Bone marrow (tissue), 2 donors: ENCODE measurements around the gene LAMC1.
"Not testable (repeated sequence)": the region's sequence is repeated elsewhere in the genome, so short reads cannot be mapped to it uniquely, and the experiment has no call there.

ENCODE experiments used
- DNase-seq, 2 donors: peaks; one replicate each; lab custom pipeline; 2025; lab: John Stamatoyannopoulos, UW

The LAMC1 gene

GRCh38 chr1:183043872-183044854, 20.9 kb downstream of the LAMC1 start:
- DNase-seq: no peak

GRCh38 chr1:183044893-183045649, 21.9 kb downstream of the LAMC1 start:
- no peak for DNase-seq

DNA sequence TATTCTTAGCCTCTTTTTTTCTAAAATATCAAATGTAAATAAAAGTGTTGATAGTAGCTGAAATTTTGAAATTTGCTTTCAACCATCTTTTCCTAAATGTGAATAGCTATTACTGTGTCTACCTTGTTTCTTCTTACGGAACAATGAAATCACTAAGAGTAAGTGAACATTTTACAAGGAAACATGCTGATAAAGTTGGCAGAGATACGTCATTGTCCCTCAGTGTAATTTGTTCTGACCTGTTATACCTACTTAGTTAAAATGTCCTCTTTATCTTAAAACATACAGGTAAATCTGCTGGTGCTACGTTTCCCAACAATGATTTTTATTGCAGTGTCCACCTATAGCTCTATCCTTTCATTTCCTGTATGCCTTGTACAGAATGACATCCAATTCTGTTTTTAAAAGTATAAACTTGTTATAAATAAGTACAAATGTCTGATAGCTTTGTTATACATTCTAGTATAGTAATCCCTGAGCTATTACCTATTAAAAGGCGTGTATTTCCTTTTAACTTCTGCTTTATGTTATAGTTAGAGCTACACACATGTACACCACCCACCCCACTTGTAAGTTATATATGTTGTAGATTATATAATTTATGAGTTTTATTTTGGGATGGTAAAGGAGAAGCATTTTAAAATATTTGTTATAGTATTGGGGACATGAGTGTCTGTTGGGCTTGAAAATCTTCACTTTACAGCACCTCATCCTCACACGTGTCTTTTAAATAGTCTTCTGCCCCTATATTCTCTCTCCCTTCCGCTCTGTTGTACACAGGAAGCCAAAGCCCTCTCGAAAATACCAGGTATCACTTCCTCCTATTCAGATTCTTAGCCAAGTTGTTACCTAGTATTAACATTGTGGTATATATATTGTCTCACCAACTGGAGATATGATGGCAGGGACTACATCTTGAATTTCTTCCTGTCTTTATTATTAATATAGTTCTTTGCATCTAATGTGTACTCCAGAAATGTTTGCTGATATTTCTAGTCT, 25.2 kb downstream of the LAMC1 start:
- DNase-seq: no peak

DNA sequence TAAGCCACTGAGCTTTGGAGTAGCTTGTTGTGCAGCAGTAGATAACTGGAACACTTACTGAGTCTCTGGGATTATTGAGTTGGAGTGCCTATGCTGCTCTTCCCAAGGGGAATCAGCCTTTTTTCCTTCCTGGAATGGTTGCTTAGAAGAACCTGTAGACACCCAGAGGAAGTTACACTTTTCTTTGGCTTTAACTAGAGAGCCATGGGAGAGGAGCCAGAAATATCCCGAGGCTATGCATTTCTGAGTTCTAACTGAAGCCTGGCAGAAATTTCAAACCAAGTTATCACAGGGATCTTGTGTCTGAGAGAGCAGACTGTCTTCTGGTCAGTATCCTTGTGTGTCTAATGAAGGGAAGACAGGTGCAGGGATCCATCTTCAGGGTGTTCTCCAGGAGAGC, 28.3 kb downstream of the LAMC1 start:
- DNase-seq: no peak

DNA sequence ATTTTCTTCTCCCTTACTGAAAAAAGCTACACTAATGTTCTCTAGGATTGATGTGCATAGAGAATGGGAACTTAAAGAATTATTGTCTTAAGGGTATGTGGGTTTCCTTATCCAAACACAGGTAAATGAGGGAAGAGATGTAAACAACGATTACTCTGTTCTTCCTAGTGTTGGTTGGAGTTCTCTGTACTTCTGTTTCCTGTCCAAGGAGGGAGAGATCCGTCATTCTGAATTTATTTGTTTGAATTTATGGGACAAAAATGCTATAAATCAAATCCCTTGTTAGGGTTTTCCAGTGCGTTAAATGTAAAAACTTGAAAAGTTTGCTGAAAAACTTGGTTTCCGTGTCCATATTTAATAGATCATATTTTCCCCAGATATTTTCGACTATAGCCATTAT, 29.6 kb downstream of the LAMC1 start:
- DNase-seq: no peak

DNA sequence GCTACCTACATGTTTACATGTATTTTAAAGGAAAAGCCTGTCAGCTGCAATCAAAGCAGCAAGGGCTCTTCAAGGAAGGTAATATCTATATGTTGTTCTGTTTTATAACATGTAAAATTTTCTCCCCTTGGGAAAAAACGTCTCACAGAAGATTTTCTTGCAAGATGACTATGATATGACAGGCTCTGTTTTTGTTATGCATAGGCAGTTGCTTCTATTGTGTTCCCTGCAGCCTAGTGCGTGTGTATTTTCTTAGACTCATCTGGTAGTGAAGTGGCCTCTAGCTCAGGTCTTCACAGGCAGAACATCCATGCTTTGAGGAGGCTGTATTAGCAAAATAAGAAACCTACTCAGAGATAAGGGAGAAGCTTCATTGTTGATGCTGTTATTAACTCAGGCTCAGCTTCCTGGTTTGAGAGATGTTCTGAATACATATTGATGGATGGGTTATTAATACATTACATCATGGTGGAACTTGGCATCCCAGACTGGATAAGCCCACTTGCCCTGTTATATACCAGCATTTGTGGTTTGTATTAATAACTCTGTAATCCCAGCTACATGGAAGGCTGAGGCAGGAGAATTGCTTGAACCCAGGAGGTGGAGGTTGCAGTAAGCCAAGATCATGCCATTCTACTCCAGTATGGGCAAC, 35.8 kb downstream of the LAMC1 start:
- no peak for DNase-seq

DNA sequence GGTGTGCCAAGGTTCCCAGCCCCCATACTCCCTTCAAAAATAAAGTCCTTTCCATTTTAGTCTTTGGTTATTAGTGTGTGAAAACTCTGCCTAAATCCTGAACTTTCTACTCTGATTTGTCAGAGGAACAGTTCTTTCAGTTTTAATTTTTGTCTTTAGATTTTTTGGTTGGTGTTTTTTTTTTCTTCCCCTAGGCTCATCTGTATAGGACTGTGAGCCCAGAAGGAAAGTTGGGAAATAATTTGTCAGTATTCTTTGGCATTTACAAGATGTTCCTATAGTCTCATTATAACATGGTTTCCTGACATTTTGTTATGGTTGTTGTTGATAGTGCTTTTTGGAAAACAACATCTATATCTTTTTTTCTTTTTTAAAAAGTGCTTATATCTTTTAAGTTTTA, 38.0 kb downstream of the LAMC1 start:
- DNase-seq: no peak

GRCh38 chr1:183063349-183063748, 40.1 kb downstream of the LAMC1 start:
- DNase-seq: no peak

DNA sequence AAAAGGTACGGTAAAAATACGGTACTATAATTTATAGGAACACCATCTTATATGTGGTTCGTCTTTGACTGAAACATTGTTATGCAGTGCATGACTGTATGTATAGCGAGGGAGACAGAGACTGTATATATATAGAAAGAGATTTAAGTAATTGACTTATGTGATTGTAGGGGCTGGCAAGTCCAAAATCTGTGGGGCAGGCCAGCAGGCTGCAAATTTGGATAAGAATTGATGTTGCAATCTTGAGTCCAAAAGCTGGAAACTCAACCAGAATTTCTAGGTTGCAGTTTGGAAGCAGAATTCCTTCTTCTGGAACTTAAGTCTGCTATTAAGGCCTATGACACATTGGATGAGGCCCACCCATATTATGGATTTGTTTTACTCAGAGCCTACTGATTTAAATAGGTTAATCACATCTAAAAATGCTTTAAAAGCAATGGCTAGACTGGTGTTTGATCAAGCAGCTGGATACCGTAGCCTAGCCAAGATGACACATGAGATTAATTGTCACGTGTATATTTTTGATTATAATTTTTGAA, 42.0 kb downstream of the LAMC1 start:
- no peak for DNase-seq

DNA sequence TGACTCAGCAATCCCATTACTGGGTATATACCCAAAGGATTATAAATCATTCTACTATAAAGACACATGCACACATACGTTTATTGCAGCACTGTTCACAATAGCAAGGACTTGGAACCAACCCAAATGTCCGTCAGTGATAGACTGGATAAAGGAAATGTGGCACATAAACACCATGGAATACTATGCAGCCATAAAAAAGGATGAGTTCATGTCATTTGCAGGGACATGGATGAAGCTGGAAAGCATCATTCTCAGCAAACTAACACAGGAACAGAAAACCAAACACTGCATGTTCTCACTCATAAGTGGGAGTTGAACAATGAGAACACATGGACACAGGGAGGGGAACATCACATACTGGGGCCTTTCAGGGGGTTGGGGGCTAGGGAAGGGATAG, 43.2 kb downstream of the LAMC1 start:
- DNase-seq: not testable (repeated sequence)

DNA sequence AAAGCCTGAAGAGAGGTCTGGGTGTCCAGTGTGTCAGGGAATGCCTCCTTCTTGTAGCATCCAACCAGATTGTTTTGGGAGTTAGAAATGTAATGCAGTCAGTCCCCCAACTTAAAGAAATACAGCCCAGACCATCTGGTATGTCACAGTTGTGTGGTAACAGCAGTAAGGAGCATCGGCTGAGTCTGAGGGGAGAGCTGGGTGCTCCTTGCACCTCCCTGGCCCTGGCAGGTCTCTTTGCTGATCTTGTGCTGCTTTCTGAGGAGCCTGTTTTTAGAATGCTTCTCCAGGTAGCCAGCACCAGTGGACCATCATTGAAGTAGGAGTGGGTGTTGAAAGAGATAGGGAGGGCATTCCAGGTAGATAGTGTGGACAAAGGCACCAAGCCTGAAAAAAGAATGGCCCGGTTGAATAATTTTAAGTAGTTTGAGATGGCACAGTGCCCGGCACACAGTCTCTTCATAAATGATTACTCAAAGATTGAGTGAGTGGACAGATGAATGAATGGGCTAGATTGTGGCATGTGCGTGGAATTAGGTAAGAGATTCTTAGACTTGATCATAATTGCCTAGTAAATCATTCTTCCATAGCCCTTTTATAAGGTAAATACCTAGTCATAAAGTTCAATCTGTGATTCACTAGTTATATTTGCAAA, 46.5 kb downstream of the LAMC1 start:
- no peak for DNase-seq

- no peak for DNase-seq
Measured at GRCh38 chr1:183070234-183070922, 47.2 kb downstream of the LAMC1 start.

DNA sequence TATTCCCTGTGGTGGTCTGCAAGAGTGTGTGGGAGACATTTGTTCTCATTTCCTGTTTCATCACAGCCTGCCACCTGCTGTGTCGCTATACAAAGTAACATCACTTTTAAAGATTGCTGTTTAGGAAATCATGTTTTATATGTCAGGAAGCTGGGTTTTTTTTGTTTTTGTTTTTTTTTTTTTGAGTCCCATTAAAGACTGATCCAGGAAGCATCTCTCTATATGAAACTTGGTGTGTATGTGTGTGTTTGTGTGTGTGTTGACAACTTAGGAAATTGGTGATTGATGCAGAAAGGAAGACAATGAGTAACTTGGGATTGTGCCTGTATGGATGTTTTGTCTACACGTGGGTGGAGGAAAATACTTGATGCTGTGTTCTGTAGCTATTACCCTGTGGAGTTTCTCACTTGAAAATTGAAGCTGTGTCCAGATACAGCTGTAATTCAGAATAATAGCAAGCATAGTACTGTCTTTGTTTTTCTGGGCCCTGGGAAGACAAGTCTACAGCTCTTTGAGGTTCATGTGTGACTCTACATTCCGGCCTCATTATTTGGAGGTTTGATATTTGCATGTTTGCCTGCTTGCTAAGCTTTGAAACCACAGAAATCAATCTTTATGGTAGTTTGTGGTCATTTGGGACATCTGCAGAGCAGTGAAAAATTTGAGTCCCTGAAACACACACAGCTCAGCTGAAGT, 47.9 kb downstream of the LAMC1 start:
- no peak for DNase-seq

DNA sequence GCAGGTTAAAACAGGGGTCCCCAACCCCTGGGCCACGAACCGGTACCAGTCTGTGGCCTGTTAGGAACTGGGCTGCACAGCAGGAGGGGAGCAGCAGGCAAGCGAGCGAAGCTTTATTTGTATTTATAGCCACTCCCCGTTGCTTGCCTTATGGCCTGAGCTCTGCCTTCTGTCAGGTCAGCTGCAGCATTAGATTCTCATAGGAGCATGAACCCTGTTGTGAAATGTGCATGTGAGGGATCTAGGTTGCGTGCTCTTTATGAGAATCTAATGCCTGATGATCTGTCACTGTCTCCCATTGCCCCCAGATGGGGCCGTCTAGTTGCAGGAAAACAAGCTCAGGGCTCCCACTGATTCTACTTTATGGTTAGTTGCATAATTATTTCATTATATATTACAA, 49.4 kb downstream of the LAMC1 start:
- not testable (repeated sequence) for DNase-seq

DNA sequence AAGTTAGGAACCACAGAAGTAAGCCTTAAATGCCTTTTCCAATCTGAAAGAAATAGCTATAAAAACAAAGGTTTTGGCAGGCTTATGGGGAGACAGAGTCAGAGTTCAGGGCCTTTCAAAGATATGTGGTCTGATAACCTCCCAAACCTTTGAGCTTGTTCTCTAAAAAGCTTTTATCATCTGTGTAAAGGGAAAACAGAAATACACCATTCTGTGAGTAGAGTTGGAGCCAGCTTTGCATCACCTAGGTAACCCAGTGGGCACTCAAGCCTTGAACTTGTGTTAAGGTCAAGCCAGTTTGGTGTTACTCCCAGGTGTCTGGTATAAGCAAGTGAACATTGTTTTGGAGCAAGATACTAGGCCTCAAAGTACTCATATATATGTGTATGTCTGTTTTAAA, 50.1 kb downstream of the LAMC1 start:
- DNase-seq: no peak

DNA sequence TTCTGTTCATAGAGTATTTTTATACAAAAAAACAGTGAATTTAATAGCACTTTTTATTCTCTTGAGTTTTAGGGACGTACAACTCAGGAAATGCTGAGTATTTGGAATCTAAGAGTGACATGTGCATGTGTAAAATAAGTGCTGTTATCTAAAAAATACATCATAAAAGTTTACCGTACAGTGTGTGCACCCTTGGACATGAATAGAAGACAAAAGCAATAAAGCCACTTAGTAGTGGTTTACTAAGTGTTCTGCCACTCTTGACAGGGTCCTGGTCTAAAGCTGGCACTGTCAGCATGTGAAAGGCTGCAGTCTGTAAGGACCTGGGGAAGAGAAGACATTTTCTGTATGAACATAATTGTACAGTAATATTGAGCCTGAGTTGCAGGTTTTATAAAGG, 51.0 kb downstream of the LAMC1 start:
- DNase-seq: no peak

- no peak for DNase-seq
Measured at GRCh38 chr1:183075861-183076260, 52.6 kb downstream of the LAMC1 start.

DNA sequence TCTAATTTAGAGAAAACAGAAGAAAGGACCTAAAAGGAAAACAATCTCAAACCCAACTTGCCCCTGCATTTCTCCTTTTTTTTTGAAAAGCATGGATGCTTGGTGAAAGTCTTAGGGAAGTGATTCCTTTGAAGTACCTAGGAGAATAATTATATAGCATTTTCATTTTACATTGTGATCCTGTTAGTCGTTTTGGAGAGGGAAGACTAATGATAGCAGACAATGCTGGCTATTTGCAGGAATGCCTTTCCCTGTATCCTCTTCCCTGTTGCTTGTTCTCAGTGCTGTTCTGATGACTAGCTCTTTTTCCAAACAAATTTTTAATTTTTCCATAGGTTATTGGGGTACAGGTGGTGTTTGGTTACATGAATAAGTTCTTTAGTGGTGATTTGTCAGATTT, 53.9 kb downstream of the LAMC1 start:
- no peak for DNase-seq

- no peak for DNase-seq
Measured at GRCh38 chr1:183079712-183080388, 56.6 kb downstream of the LAMC1 start.
